Stimulated activated CD4-positive, alpha-beta T cell treated with anti-CD3 and anti-CD28 coated beads, Interleukin-2, amount 100 ng/mL, for 4 hours (primary cell): ENCODE measurements around the gene TCF15.
"Not testable (repeated sequence)": the region's sequence is repeated elsewhere in the genome, so short reads cannot be mapped to it uniquely, and the experiment has no call there.

Experiments
- DNase-seq: peaks from one replicate; pipeline ENCODE4 v3.0.0-alpha.2; 2020; ENCODE audit warnings: low read depth

TCF15 gene

DNA sequence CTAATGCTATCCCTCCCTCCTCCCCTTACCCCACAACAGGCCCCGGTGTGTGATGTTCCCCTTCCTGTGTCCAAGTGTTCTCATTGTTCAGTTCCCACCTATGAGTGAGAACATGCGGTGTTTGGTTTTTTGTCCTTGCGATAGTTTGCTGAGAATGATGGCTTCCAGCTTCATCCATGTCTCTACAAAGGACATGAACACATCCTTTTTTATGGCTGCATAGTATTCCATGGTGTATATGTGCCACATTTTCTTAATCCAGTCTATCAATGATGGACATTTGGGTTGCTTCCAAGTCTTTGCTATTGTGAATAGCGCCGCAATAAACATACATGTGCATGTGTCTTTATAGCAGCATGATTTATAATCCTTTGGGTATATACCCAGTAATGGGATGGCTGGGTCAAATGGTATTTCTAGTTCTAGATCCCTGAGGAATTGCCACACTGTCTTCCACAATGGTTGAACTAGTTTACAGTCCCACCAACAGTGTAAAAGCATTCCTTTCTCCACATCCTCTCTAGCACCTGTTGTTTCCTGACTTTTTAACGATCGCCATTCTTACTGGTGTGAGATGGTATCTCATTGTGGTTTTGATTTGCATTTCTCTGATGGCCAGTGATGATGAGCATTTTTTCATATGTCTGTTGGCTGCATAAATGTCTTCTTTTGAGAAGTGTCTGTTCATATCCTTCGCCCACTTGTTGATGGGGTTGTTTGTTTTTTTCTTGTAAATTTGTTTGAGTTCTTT, 31.0 kb downstream of the TCF15 start:
- not testable (repeated sequence) for DNase-seq

DNA sequence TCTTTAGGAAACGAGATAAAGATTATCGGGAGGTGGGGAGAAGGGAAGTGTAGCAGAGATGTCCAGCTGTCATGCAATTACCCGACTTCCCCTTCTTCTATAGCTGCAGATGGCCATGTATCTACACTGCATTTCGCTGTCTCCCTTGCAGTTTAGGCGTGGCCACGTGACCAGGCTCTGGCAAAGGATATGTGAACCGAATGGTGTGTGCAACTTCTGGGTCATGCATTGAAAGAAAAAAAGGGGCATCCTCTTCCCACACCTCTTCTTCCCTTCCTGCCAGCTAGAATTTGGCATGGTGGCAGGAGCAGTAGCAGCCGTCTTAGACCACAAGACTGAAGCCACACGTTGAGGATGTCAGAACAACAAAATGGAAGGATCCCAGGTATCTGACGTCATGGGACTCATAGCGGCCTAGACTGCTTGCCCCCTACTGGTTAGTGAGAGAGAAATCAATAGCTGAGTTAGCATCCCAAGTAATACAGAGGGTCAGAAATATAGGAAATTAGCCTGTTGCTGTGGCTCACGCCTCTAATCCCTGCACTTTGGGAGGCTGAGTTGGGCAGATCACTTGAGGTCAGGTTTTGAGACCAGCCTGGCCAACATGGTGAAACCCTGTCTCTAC, 32.8 kb downstream of the TCF15 start:
- no peak for DNase-seq

DNA sequence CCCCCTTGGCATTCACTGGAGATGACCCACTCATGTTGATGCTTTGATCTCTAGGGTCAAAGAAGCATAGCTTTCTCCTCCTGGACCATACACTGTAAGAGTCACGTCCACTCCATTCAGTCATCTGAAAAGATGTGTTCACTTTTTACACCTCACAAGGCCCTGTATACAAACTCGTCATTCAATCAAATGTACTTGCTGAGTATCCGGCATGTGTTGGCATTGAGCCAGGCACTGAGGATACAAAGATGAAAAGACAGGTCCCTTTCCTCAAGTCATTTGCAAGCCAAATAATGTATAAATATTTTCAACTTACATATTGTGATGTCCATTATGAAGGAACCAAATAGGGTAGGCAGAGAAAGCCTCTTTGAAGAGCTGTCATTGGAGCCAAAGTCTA, 34.0 kb downstream of the TCF15 start:
- no peak for DNase-seq

DNA sequence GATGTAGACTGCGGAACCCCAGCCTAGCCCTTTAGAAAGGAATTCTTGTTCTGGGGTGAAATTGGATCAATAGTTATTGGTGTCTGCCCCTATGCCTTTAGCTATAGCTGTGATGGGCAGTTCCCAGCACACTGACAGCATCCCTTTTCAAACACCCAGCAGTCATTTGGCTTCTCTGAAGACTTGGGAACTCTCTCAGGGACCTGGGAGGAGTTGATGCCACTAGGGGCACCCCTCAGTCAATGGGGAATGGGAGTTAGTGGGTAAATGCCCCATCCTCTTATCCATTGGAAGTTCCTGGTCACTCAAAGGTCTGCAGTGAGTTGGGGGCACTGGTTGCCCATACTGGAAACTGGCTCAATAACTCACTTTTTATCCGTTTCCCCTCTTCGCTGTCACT, 34.9 kb downstream of the TCF15 start:
- DNase-seq = no peak

DNA sequence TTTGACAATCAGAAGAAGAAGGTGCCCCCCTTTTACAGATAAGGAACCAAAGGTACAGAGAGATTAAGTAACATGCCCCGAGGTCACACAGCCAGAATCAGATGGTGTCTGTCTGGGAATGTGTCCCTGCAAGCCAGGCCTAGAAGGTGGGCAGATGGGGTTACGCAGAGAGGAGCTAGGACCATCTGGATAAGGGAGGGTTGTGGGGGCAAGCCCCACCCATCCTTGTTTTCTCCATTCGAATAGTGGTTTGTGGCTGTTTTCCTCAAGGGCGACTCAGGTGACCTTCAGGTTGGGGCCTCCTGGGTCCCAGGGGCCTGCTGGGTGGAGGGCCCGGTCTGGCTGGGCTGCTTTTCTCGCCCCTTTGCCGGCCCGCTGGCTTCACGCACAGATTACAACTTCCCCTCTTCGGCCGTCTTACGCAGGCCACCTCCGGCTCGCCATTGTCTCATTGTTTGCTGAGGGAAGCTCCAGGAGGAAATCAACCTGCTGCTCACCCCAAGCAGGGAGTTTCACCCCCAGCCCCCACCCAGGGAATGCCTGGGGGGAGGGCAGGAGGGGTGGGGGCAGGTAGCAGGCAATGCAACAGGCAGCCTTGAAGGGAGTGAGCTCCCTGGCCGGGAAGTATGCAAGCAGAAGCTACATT, 35.7 kb downstream of the TCF15 start:
- DNase-seq = no peak

DNA sequence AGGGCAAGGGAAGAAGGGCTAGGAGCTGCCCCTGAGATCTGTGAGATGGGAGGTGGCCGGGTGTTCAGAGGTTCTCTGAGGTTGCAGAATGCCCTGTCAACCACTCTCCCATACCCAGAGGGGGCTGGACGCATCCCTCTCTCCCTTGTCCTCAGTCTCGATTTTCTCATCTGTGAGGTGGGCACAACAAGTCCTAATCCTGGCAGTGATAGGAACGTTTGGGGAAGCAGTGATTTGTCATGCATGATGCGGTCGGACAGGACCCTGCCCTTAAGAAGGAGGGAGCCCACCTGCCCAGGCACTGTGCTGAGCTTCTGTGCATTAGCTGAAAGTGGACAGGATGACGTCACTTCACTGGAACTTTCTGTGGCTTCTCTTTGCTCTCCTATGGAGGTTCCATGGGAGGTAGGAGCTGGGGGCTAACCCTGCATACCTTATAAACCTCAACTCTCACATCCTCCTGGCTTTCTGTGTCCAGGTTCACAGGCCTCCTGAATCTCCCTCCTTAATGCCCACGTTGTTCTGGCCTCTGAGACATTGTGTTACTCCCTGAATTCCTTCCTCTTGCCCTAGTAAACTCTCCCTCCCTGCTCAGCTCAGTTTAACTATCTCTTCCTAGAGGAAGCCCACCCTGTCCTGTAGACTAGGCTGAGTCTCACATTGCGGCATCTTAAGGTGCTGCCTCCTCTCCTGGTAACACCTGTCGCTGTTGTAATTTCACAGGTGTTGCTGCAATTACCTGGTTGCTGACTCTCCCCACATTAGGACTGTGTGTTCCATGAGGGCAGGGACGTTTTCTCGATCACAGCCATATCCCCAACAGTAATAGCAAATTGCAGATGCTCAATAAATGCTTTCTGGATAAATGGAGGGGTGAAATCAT, 36.5 kb downstream of the TCF15 start:
- no peak for DNase-seq

DNA sequence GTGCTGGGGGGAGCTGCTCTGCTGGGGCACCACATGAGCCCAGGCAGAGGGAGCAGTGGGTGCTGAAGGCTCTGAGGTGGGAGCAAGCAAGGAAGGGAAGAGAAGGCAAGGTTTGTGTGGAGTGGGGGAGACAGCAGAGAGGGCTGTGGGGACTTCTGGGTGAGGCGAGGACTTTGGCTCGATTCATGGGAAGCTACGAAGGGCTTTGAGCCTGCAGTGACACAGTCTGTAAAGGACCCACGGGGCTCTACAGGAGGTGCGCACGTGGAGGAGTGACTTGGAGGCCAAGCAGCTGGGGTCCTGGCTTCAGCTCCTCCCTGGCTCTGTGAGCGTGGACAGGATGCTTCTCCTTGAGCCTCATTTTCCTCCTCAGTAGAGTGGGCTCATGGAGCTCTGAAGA, 37.4 kb downstream of the TCF15 start:
- no peak for DNase-seq

DNA sequence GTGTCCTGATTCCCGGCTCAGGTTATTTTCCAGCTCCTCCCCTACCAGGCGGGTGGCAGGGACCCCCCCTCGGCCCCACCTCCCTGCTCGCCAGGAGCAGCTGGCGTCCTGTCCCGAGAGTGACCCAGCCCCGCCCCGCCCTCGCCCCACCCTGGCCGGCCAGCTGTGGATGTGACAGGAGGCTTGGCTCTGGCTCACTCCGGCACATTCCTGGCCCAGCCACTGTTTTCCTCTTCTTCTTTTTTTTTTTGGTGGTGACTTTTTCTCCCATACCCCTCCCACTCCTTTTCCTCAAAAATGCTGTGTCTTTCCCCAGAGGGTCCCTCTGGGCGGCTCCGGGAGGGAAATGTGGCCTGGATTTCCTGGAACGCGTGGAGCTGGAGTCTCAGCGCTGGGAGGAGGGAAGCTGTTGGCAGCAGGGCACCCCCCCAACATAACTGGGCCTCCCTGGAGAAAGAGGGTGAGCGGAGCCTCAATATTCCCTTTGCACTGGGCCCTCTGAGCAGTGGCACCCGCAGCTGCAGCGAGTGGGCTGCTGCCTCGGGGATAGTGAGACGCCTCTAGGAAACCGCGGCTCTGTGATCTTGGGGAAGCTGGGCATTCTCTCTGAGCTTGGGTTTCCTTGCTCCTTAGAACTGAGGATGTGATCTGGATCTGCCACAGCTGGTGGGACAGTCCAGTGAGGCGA, 38.2 kb downstream of the TCF15 start:
- DNase-seq = no peak

DNA sequence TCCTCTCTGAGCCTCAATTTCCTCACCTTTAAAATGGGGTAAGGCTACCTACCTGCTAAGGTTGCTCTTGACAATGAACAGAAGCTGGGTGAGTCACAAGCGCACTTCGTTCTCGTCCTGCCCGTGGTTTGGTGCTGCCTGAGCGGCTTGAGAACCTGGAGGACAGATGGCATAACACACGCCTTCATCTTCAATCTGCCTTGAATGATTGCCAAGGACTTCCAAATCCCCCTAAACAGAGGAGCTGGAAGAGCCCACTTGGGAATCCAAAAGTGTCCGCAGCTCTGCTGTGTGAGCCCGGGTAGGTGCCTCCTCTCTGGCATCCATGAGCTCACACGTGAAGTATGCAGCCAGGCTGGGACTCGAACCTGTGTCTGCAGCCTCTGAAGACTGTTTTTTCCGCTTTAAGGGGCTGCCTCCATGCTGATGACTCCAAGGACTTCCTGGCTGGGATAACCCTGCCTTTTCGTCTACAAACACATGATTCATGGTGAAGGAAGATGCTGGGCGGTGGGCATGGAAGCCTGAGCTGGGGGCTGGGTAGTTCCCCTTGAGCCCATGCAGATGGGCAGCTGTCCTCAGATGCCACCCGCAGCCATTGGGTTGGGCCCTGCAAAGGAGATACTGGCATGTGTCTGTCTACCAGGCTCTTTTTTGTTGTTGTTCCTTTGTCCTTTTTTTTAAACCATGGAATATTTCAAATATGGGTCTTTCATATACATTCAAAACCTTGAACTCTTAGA, 41.3 kb downstream of the TCF15 start:
- DNase-seq = no peak

DNA sequence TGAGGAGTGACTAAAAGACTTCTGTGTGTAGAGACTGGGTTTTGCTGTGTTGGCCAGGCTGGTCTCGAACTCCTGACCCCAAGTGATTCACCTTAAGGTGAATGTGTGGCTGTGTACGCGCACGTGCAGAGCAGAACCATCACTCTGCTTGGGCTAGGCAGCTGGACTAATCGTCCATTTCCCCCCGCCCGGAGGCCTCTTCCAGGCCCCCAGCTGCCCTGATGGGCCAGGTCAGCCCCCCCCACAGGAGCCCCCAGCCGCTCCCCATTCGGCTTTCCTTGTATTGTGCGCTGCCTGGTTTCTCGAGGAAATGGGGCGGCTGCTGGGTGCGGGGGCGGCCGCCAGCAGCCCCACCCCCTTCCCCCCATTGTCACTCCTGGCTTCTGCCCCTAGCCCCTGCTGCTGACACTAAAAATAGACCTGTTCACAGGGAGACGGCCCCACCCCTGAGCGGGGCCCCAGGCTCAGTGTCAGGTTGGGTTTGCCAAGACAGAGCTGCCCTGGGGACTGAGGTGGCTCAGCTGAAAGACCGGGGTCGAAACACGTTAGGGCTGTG, 41.9 kb downstream of the TCF15 start:
- DNase-seq = no peak

DNA sequence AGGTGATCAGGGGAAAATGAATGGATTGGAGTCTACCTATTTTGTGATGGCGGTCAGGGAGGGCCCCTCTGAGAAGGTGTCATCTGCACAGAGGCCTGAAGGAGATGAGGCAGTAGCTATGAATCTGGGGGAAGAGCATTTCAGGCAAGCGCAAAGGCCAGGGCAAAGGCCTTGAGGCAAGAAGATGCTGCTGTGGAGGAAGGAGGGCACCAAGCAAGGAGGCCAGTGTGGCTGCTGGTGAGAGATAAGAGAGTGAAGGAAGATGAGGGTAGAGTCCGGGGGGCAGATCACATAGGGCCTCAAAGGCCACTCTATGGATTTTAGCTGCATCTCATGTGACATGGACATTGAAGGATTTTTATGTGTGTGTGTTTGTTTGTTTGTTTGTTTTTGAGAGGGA, 45.9 kb downstream of the TCF15 start:
- no peak for DNase-seq

DNA sequence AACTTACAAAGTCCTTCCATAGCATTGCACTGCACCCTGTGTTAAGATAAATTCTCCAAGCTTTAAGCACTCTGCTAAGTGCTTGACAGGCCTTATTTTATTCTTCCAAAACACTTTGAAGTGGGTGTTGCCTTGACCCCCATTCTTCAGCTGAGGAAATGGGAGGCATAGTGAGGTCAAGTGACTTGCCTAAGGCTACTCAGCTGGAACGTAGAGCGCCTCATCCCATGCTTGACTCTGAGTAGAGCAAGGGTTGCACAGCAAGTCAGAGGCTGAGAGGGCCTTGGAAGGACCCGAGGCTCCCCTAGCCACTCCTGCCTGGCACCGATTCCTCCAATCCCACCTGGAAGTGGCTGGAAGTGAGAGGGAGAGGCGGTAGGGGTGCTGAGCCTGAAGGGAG, 46.9 kb downstream of the TCF15 start:
- DNase-seq = no peak

DNA sequence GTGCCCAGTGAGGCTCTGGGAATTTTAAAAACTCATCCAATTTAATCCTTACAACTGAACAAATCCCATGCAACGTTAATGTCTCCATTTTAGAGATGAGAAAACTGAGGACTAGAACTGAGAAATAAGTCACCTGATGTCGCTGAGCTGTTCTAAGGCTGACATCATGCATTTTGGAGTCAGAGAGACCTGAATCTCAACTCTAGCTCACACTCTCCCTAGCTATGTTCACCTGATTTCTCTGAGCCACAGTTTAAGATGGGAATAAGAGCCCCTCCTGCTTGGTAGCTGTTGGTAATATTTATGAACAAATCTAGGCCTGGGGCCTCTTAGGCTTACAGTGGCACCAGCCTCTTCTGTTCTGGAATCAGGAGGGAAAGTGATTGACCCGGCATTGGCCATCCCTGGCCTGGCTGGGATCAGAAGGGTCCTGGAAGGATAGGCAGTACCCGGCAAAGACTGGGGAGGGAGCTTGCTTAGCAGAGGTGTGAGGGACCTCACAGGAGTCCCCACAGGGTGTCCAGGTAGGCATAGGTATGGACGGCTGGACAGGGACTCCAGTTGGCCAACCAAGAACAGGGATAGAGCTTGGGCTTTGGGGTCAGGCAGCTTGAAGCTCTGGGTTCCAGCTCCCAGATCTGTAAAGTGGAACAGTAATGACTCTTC, 47.7 kb downstream of the TCF15 start:
- DNase-seq = no peak

DNA sequence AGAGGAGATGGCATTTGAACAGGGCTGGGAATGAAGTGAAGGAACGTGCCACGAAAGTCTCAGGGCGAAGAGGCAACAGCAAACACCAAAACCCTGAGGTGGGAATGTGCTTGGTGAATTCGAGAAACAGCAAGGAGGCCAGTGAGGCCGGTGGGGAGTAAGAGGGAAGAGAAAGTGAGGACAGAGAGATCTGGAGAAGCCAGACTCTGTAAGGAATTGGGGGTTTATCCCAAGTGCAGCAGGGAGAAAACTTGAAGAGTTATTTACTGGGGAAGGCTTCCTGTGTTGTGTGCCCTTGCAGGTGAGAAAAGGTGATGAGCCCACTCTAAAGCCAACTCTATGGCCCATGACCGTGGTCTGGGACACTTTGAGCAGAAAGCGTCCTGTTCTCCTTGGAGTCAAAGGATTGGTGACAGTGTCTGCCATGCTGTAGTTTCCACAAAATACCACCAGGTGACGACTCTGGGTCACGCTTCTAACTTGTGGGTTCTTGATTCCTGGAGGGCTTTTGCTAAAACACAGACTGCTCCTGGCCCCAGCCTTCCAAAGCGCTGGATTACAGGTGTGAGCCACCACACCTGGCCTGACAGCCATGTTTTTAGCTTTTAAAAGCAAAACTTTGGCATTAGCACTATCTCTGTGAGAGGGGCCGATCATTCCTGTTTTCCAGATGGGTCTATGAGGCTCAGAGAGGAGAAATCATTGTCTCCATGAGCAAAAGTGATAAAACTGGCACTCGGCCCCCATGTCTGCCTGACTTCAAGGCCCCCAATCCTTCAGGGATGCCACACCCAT, 48.5 kb downstream of the TCF15 start:
- DNase-seq = no peak

DNA sequence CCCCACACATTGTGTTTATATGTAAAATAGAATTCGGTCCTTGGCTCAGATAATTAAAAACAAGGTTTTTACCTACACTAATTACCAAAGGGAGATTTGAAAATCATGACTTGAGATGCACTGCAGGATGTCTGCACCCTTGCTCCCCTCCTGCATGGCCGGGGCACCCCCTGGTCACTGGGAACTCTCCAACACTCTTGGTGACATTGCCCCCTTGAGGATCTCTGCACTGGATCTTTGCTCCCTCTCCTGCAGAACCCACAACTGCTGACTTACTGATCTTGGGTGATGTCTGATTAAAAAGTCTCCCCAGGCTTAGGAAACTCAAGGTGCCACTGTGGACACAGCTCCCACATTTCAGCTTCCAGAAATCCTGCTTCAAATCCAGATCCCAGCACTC, 49.4 kb downstream of the TCF15 start:
- DNase-seq = no peak

DNA sequence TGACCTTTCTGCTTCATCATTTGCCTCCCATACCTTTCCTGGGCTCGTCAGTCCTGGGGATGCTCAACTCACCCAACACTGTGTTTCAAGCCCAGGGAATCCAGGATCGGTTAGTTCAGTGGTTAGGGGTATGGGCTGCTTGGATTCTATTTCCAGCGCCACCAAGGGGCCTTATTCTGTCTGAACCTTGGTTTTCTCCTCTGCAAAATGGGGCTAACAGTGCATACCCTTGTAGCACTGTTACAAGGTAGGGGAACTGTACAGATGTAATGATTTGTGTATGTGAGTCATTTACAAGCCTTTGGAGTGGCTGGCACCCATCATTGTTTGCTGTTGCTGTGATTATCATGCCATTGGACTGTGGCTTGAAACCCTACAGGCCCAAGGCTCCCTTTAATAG, 52.0 kb downstream of the TCF15 start:
- no peak for DNase-seq

DNA sequence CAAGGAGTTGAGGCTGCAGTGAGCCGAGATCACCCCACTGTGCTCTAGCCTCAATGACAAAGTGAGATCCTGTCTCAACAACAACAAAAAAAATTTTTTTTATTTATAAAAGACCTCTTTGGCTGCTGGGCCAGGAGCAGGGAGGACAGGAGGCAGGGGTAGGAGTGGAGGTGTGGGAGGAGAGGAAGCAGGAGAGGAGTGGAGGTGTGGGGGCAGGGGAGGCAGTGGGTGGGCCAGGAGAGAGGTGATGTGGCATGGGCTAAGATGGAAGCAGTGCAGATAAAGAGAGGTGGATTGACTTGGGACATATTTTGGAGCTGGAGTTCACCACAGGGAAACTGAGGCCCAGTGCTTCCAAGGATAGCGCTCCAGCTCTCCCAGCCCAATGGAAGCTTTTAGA, 53.1 kb downstream of the TCF15 start:
- DNase-seq = no peak

DNA sequence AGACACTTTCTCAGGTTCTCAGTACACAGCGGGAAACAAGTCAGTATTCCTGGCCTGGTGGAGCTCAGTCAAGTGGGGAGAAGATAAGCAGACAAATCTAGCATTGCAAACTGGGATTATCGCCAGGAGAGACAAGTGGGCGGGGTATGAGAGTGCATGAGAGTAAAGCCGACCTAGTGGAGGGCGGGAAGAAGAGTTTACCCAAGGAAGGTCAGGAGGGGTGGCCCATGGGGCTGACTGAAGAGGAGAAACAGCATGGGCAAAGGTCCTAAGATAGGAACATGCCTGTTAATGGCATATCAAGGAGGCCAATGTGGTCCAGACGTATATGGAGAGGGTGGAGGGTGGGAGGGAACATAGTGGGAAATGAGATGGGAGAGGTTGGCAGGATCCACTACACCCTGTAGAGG, 54.1 kb downstream of the TCF15 start:
- DNase-seq = no peak
